GM12872 (cell line): ENCODE data around the gene NEDD4.

Experiments
- CTCF ChIP-seq: IDR thresholded peaks from 3 replicates; pipeline ENCODE4 v1.5.1; 2011; ENCODE audit warnings: low read depth, mild to moderate bottlenecking, low read length, moderate library complexity; ENCODE audit not compliant: insufficient read depth

Gene NEDD4

DNA sequence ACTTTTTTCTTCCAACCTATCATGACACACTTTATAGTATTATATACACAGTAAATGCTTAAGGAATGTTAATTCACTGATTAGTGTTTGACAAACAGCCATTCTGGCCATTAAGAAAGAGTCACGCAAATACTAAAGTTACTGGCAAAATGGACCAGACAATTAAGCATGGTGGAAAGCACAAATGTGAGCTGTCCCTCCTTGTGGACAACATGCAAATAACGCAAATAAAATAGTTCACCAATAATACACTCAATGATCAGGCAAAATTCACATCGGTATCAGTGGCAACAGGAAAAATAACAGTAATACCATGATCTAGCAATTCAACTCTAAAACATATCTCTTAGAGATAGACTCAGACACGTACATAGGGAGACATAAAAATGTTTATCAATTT is 71.7 kb downstream of the NEDD4 start:
- no peak for TF ChIP-seq CTCF

- peak; percentile 57 for TF ChIP-seq CTCF
Measured at GRCh38 chr15:55917881-55918296, 75.5 kb downstream of the NEDD4 start.

- TF ChIP-seq CTCF: no peak
Measured at GRCh38 chr15:55916666-55917409, 76.6 kb downstream of the NEDD4 start.

DNA sequence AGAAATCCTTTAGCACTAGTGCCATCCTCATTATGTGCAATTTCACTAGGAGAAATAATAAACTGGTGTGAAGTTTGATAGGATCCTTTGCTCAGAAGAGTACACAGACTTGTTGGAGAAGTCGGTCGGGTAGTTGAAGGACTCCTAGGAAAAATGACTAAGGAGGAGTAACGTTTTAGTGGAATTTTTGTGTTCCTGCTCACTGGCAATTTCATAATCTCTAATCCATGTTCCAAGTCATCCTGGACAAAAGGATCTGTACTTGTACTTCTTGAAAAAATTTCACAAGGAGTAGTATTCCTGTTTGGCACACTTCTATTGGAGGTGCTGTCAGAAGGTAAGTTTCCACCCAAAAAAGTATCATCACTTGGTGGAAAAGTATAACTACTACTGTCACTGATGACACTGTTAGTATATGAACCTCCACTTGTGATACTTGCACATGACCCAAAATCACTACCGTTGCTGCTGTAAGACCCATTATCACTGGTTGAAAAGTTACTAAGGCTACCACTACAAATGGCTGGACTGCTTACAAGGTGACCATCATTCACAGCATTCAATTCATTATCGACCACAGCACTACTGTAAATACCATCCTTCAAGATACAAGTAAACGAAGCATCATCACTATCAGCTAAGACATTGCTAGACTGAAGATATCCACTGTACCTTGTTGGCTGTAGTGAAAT is 77.4 kb downstream of the NEDD4 start:
- TF ChIP-seq CTCF: no peak

DNA sequence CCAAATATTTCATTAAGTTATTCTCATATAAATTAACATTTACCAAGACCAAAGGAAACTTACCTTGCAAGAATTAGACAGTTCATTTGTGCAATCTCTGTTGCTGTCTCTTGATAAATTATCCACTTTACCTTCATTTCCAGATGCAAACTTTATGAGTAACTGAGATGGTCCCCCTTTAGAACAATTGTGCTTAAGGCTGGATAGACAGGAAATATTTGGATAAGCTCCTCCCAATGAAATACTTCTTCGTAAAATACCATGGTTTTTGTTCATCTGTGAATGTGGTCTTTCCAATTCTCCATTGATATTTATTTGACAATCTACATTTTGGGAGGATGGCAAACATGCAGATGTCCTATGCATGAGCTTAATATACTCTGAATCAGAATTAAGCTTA is 78.2 kb downstream of the NEDD4 start:
- TF ChIP-seq CTCF: no peak

DNA sequence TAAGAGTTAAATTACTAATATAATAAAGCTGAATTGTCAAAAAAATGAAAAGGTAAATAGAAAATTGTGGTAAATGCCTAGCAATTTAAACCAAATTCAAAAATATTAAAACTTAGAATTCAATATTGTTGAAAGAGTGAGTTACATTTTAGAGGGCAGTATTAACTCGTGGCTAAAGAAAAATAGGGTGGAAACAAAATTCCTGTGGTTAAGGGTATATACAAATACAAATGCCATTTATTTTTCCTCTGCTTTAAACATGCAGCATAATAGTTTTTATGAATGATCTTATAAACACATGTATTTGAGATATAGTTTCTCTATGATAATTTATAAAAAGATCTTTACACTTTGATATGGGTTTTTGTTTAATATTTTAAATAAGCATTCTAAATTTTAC is 79.0 kb downstream of the NEDD4 start:
- no peak for TF ChIP-seq CTCF

GRCh38 chr15:55912982-55913381 is 80.4 kb downstream of the NEDD4 start:
- no peak for TF ChIP-seq CTCF
